GM12878 (cell line): Measurements from ENCODE around the gene ADCY7. TPM values are rescaled to one million over a fixed set of nuclear protein-coding genes. Genes with fewer than 3 reads are reported as not detected.

Experiments
- ATAC-seq: fragments of 200-7000 bp; cut with Tn5 transposase; 3 replicates; pipeline ENCODE4 v1.9.1; 2020; ENCODE audit warnings: mild to moderate bottlenecking, moderate library complexity
- BruUV-seq: library from RNA; stranded (reverse); fragments of 400-500 nt; replicated peaks from 2 replicates; lab custom pipeline; 2021; lab: Mats Ljungman, UMichigan
- CTCF ChIA-PET: fragments of 300-600 bp; sonication (Branson Sonifier 250); formaldehyde crosslinking; extraction: SDS; loops from one replicate; lab custom pipeline; 2021; ENCODE audit warnings: inconsistent platforms; lab: Yijun Ruan, JAX
- POLR2A ChIA-PET: fragments of 350-600 bp; formaldehyde crosslinking; extraction: SDS; loops from one replicate; lab custom pipeline; 2021; ENCODE audit warnings: inconsistent platforms; lab: Charles Lee
- RAD21 ChIA-PET: fragments of 300-600 bp; sonication (Branson Sonifier 250); formaldehyde crosslinking; loops from one replicate; lab custom pipeline; 2023; ENCODE audit warnings: antibody characterized with exemption; ENCODE audit not compliant: unreplicated experiment; lab: Charles Lee
- SMC1A ChIA-PET: fragments of 300-600 bp; sonication (Branson Sonifier 250); formaldehyde crosslinking; loops from one replicate; lab custom pipeline; 2023; ENCODE audit not compliant: unreplicated experiment, uncharacterized antibody; lab: Charles Lee
- DNase-seq: peaks from one replicate; pipeline ENCODE4 v3.0.0-alpha.2; 2011; ENCODE audit warnings: low read depth, low spot score
- FAIRE-seq: peaks from 3 replicates; lab custom pipeline; 2011; peaks lifted over from hg19 to GRCh38; lab: Jason Lieb, UNC
- H2AFZ ChIP-seq: 2 replicates; pipeline ENCODE4 v1.6.0; 2011; ENCODE audit warnings: low read depth, low read length, control low read depth; ENCODE audit not compliant: control insufficient read depth
- H3K27ac ChIP-seq: 2 replicates; pipeline ENCODE4 v1.5.1; 2011; ENCODE audit warnings: control low read depth; ENCODE audit not compliant: control insufficient read depth, insufficient read depth
- H3K27me3 ChIP-seq, 2 experiments: replicated peaks in 1 of 2; 2 replicates each; pipeline versions ENCODE4 v1.6.0 to v1.6.1; 2011; ENCODE audit warnings: low read length in 1 of 2; ENCODE audit not compliant: control insufficient read depth in 2 of 2, insufficient read depth in 2 of 2
- H3K36me3 ChIP-seq, 2 experiments: 2 replicates each; pipeline ENCODE4 v1.5.1; 2011; ENCODE audit warnings: low read length in 1 of 2; ENCODE audit not compliant: control insufficient read depth in 2 of 2, insufficient read depth in 2 of 2
- H3K4me1 ChIP-seq: 2 replicates; pipeline ENCODE4 v1.6.1; 2011; ENCODE audit warnings: mild to moderate bottlenecking, low read length, moderate library complexity, mixed read lengths; ENCODE audit not compliant: control insufficient read depth, insufficient read depth
- H3K4me2 ChIP-seq: 2 replicates; pipeline ENCODE4 v1.6.0; 2011; ENCODE audit warnings: control low read depth; ENCODE audit not compliant: control insufficient read depth, insufficient read depth
- H3K4me3 ChIP-seq: fragments of 200-600 bp; sonication (generic); 2 replicates; pipeline ENCODE4 v1.5.1; 2016
- H3K79me2 ChIP-seq: 2 replicates; pipeline ENCODE4 v1.6.0; 2011; ENCODE audit warnings: low read length; ENCODE audit not compliant: control insufficient read depth, insufficient read depth
- H3K9ac ChIP-seq: 2 replicates; pipeline ENCODE4 v1.8.0; 2011; ENCODE audit warnings: low read length, control low read depth, mixed read lengths; ENCODE audit not compliant: control insufficient read depth, insufficient read depth
- H3K9me3 ChIP-seq: replicated peaks from 3 replicates; pipeline ENCODE4 v1.5.1; 2011; ENCODE audit warnings: mild to moderate bottlenecking, low read length; ENCODE audit not compliant: control insufficient read depth, insufficient read depth
- H4K20me1 ChIP-seq: 2 replicates; pipeline ENCODE4 v1.6.0; 2011; ENCODE audit not compliant: control insufficient read depth, insufficient read depth
- NR2C1 ChIP-seq: fragments of 450-650 bp; IDR thresholded peaks from 2 replicates; pipeline ENCODE4 v1.6.1; 2017; ENCODE audit warnings: antibody characterized with exemption, mild to moderate bottlenecking, moderate library complexity
- NR2F1 ChIP-seq: fragments of 450-650 bp; conservative IDR thresholded peaks from 2 replicates; pipeline ENCODE4 v1.6.1; 2017; ENCODE audit warnings: mild to moderate bottlenecking
- SUZ12 ChIP-seq: fragments of 200-600 bp; sonication (generic); IDR thresholded peaks from one replicate; pipeline ENCODE4 v1.6.1; 2018; ENCODE audit warnings: antibody characterized with exemption, mild to moderate bottlenecking; ENCODE audit not compliant: unreplicated experiment
- WGBS: methylation state at CpG from one replicate; pipeline ENCODE4 v1.1.6; 2016; ENCODE audit warnings: low lambda C conversion rate; ENCODE audit not compliant: insufficient replicate concordance, insufficient coverage; ENCODE audit errors: missing lambda C conversion rate; 5-methylcytosine and 5-hydroxymethylcytosine counted together
- in situ Hi-C: fragments of 300-500 bp; cut with MboI; formaldehyde crosslinking; loops from 9 replicates; pipeline ENCODE4 v1.14.3; 2018; ENCODE audit warnings: mixed read lengths
- intact Hi-C: fragments of 100-400 bp; cut with micrococcal nuclease; formaldehyde crosslinking; loops from one replicate; pipeline ENCODE4 v1.14.2; 2022; ENCODE audit not compliant: unreplicated experiment
- polyA plus RNA-seq, 11 experiments: library from polyadenylated mRNA; depleted of rRNA in 4 of 11; unstranded in 6 of 11; stranded (reverse) in 5 of 11; fragments of >200 nt; fragmentation: Nextera tagmentation in 4 of 11; fragmentation: Illumina TruSeq in 1 of 11; extraction: Ambion mirVana in 4 of 11; extraction: Trizol in 1 of 11; gene quantifications; 1 replicate in 1 of 11; 2 replicates in 10 of 11; pipeline versions ENCODE4 v1.2.1 to v1.2.3, GENCODE V29; 2011 to 2016; ENCODE audit warnings: inconsistent platforms in 2 of 11, missing spikeins in 2 of 11, low read depth in 1 of 11
- total RNA-seq, 4 experiments: library from RNA; depleted of rRNA in 3 of 4; stranded (reverse); fragments of >200 nt in 3 of 4; fragmentation: Illumina TruSeq in 1 of 4; extraction: Trizol in 1 of 4; gene quantifications; 2 replicates each; pipeline versions ENCODE4 v1.2.1 to v1.2.3, GENCODE V29; 2013 to 2021

The ADCY7 gene
- total and polyA plus RNA-seq, 10 of the 15 experiments (the other 5 are each of a cell fraction or from before 2014, with no cell fraction given) = 1.2 to 87.9 (median 24.4) TPM

GRCh38 chr16:50269769-50270509 is 3.6 kb downstream of the ADCY7 start:
- 93% methylated on average over 12 of the region's 12 CpGs for WGBS
- RAD21 ChIA-PET = interaction anchor here (1.1 kb wide), 1 partner anchor 15 kb away, joined by 3 read pairs; no protein-coding TSS in a partner anchor
- BruUV-seq = no TSS peak
- no peak overlapping the region for H2AFZ ChIP-seq
- H3K9me3 ChIP-seq = no peaks in the 10 kb centered on the region
- no peak for DNase-seq
- SMC1A ChIA-PET = interaction anchor here (0.9 kb wide), 1 partner anchor 12 kb away, joined by 4 read pairs; no protein-coding TSS in a partner anchor
- peaks cover 34% of the 10 kb centered on the region for H3K4me1 ChIP-seq
- H3K4me2 ChIP-seq = 0 out of 2 replicates have a peak overlapping the region, but pooled peaks have one; percentile 17
- CTCF ChIA-PET = interaction anchor here (0.6 to 3.2 kb wide), 4 partner anchors 10 to 536 kb away, joined by 3 to 15 read pairs (median 4); no protein-coding TSS in a partner anchor
- POLR2A ChIA-PET = interaction anchor here (0.6 to 2.7 kb wide), 2 partner anchors 10 kb away, joined by 7 to 13 read pairs; no protein-coding TSS in a partner anchor
- no peak for FAIRE-seq
- in situ Hi-C loops (no loop called here), intact Hi-C loops (loop anchor here (5.0 to 10.0 kb wide), 2 partner anchors 115 to 412 kb away; partner anchors contain the start of genes SNX20 and TENT4B)
- no peaks in the 10 kb centered on the region for H4K20me1 ChIP-seq
- no peak overlapping the region for H3K4me3 ChIP-seq
- peaks cover 40% of the 10 kb centered on the region for H3K79me2 ChIP-seq
- ATAC-seq = no peak
- H3K27me3 ChIP-seq = no peaks in the 10 kb centered on the region
- no peak overlapping the region for H3K27ac ChIP-seq
- H3K9ac ChIP-seq = no peak overlapping the region
- 0 out of 4 replicates have a peak, but pooled peaks cover 0 to 2% of the 10 kb centered on the region in 2 experiments for H3K36me3 ChIP-seq
- no peak for TF ChIP-seq NR2F1
- no peak for TF ChIP-seq SUZ12
- TF ChIP-seq NR2C1 = no peak
